Measurements from ENCODE around the gene PSMA8. TPM values are rescaled to one million over a fixed set of nuclear protein-coding genes. Genes with fewer than 3 reads are reported as not detected.

The PSMA8 gene
- 1.5 and 2.1 TPM in 2 replicates for polyA plus RNA-seq

GRCh38 chr18:26133652-26134051, at the start of gene PSMA8:
Gene PSMA8 (plus strand): TSS chr18:26133869. CDS start chr18:26133966, 97 bp downstream.

GRCh38 chr18:26090130-26091046, 43.3 kb upstream of the PSMA8 start, which contains the start of gene SS18:
Gene SS18 (minus strand): TSS chr18:26090613. CDS start chr18:26090569, 44 bp downstream.

DNA sequence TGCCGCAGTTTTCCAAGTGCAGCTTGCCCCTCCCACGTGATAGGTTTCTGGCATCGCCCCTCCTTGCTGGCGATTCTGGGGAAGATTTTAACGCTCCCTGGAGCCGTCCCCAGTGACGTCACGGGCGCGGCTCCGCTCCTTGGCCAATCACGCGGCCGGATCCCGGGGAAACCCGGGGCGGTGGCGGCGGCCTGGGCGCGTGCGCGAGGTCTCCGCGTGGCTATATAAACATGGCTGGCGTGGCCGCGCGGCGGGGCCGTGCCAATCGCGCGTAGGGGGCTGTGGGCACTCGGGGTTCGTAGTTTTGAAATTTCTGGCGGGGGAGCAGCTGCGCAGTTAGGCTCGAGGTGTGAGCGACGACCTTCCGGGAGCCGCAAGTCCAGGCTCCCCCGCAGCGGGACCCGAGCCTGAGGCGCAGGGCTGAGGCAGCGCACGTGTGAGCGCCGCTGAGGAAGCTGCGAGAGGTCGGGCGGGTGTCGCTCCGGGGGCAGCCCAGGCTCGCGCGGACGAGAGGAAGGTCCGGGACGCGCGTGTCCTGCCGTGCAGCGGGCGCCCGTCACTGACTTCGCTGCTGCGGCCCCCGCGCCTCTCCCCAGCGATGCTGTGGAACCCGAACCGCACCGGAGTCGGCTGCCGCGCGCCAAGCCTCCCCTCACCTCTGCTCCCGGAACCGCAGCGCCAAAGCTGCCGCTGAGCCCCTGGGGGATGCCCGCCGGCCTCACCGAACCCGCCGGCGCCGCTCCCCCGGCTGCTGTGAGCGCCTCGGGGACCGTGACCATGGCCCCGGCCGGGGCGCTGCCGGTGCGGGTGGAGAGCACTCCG, 92.8 kb downstream of the PSMA8 start, which contains the start of gene TAF4B:
Gene TAF4B, plus strand, starts transcription at position 217 of the 822 bp plus-strand sequence. Its CDS starts 489 bp downstream, at position 706.

Other genes with a start within 250 kb of the PSMA8 start
- gene SS18, start 43.3 kb upstream of the PSMA8 start, polyA plus RNA-seq = 7.4 and 13.7 TPM in 2 replicates
- gene TAF4B, start 92.6 kb downstream of the PSMA8 start, polyA plus RNA-seq = 5.8 and 6.0 TPM in 2 replicates

All from Purkinje cell (primary cell).